ENCODE results near the gene KLK14. TPM values are rescaled to one million over a fixed set of nuclear protein-coding genes. Genes with fewer than 3 reads are reported as not detected.

KLK14 gene
- total and polyA plus RNA-seq, 10 of the 15 experiments (the other 5 are each of a cell fraction or from before 2014, with no cell fraction given) = not detected

DNA sequence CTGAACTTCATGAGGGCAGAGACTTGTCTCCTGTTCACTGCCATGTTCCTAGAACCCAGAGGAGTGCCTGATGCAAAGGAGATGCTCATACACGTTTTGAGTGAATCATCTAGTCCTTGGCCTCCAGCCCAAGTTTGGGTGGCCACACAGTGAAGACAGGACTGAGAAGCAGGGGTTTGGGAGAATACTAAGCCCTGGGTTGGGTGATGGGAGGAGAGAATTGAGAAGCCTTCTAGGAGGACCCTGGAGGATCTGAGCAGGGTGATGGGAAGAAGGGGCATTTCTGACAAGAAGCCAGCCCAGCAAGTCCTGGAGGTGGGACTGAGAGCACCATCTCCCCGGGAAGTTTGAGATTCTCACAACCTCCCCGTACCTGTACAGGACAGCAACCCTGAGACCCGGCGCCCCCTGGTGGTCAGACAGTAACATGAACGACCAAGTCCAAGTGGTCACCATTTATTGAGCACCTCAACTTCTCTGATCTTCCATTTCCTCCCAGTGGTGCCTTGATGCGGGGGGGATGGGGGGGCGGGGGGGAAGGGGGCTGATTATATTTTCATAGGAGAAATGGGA, 14.6 kb upstream of the KLK14 start:
- intact Hi-C loops (cut with micrococcal nuclease; ENCODE audit: unreplicated experiment) (no loop called here), in situ Hi-C loops (cut with MboI) (loop anchor here (10.0 kb wide), 1 partner anchor 162 kb away; no protein-coding TSS in a partner anchor)
- H3K79me2 ChIP-seq (ENCODE audit: control insufficient read depth, insufficient read depth, low read length) = no peaks in the 10 kb centered on the region
- BruUV-seq (replicated peaks) = no TSS peak
- no peaks in the 10 kb centered on the region for H3K9me3 ChIP-seq (replicated peaks; ENCODE audit: control insufficient read depth, insufficient read depth, low read length)
- H3K4me2 ChIP-seq (ENCODE audit: control insufficient read depth, insufficient read depth) = no peak overlapping the region
- ATAC-seq (peak; percentile 92), FAIRE-seq (peak; percentile 66), DNase-seq (ENCODE audit: low read depth, low spot score) (no peak)
- CTCF ChIA-PET = interaction anchor here (0.6 to 2.0 kb wide), 9 partner anchors 11 to 597 kb away, joined by 3 to 17 read pairs (median 3); partner anchors contain the start of gene CTU1
- H3K4me3 ChIP-seq = no peak overlapping the region
- TF ChIP-seq RAD21 (IDR thresholded peaks at IDR 0.05; ENCODE audit: insufficient read depth, low read depth, low read length) (peak; percentile 37), PML (IDR thresholded peaks at IDR 0.05; ENCODE audit: low read length) (no peak), YY1 (IDR thresholded peaks at IDR 0.05; ENCODE audit: low read depth, low read length) (peak; percentile 36; the same call in 1 of the 2 replicates), SMC3 (IDR thresholded peaks at IDR 0.05; ENCODE audit: borderline replicate concordance, low read length) (peak; percentile 22; the same call in 1 of the 2 replicates)
- TF ChIP-seq, protein P1, sequence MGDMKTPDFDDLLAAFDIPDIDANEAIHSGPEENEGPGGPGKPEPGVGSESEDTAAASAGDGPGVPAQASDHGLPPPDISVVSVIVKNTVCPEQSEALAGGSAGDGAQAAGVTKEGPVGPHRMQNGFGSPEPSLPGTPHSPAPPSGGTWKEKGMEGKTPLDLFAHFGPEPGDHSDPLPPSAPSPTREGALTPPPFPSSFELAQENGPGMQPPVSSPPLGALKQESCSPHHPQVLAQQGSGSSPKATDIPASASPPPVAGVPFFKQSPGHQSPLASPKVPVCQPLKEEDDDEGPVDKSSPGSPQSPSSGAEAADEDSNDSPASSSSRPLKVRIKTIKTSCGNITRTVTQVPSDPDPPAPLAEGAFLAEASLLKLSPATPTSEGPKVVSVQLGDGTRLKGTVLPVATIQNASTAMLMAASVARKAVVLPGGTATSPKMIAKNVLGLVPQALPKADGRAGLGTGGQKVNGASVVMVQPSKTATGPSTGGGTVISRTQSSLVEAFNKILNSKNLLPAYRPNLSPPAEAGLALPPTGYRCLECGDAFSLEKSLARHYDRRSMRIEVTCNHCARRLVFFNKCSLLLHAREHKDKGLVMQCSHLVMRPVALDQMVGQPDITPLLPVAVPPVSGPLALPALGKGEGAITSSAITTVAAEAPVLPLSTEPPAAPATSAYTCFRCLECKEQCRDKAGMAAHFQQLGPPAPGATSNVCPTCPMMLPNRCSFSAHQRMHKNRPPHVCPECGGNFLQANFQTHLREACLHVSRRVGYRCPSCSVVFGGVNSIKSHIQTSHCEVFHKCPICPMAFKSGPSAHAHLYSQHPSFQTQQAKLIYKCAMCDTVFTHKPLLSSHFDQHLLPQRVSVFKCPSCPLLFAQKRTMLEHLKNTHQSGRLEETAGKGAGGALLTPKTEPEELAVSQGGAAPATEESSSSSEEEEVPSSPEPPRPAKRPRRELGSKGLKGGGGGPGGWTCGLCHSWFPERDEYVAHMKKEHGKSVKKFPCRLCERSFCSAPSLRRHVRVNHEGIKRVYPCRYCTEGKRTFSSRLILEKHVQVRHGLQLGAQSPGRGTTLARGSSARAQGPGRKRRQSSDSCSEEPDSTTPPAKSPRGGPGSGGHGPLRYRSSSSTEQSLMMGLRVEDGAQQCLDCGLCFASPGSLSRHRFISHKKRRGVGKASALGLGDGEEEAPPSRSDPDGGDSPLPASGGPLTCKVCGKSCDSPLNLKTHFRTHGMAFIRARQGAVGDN (IDR thresholded peaks at IDR 0.05) = no peak
- TF ChIP-seq, protein P2, sequence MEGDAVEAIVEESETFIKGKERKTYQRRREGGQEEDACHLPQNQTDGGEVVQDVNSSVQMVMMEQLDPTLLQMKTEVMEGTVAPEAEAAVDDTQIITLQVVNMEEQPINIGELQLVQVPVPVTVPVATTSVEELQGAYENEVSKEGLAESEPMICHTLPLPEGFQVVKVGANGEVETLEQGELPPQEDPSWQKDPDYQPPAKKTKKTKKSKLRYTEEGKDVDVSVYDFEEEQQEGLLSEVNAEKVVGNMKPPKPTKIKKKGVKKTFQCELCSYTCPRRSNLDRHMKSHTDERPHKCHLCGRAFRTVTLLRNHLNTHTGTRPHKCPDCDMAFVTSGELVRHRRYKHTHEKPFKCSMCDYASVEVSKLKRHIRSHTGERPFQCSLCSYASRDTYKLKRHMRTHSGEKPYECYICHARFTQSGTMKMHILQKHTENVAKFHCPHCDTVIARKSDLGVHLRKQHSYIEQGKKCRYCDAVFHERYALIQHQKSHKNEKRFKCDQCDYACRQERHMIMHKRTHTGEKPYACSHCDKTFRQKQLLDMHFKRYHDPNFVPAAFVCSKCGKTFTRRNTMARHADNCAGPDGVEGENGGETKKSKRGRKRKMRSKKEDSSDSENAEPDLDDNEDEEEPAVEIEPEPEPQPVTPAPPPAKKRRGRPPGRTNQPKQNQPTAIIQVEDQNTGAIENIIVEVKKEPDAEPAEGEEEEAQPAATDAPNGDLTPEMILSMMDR (IDR thresholded peaks at IDR 0.05 in 2 of 3, conservative IDR thresholded peaks at IDR 0.05 in 1 of 3; ENCODE audit: control insufficient read depth in 2 of 3, extremely low read depth in 1 of 3, insufficient read depth in 1 of 3, low read depth in 3 of 3, low read length in 3 of 3) = peak; percentile 62 to 74 (median 69)
- H3K27ac ChIP-seq (ENCODE audit: control insufficient read depth, insufficient read depth) = no peak overlapping the region
- H3K36me3 ChIP-seq (ENCODE audit: control insufficient read depth in 2 of 2, insufficient read depth in 2 of 2, low read length in 1 of 2) = peaks cover 0 to 6% of the 10 kb centered on the region in 2 experiments; a peak in 3 of 4 replicates
- POLR2A ChIA-PET = interaction anchor here (0.5 kb wide), 1 partner anchor 1402 kb away, joined by 5 read pairs; no protein-coding TSS in a partner anchor
- SMC1A ChIA-PET (ENCODE audit: uncharacterized antibody, unreplicated experiment) = no interaction called here
- H2AFZ ChIP-seq (ENCODE audit: control insufficient read depth, low read depth, low read length) = no peak overlapping the region
- no peaks in the 10 kb centered on the region; the same call in 1 of the 2 replicates for H3K4me1 ChIP-seq (ENCODE audit: control insufficient read depth, insufficient read depth, low read length)
- H3K27me3 ChIP-seq (replicated peaks in 1 of 2; ENCODE audit: control insufficient read depth in 2 of 2, insufficient read depth in 2 of 2, low read length in 1 of 2) = no peaks in the 10 kb centered on the region
- H4K20me1 ChIP-seq (ENCODE audit: control insufficient read depth, insufficient read depth) = no peaks in the 10 kb centered on the region; the same call in 1 of the 2 replicates
- H3K9ac ChIP-seq (ENCODE audit: control insufficient read depth, insufficient read depth, low read length) = no peak overlapping the region
- WGBS (ENCODE audit: insufficient coverage, insufficient replicate concordance, low lambda C conversion rate, missing lambda C conversion rate) = 9% methylated on average over 8 of the region's 8 CpGs
- RAD21 ChIA-PET (ENCODE audit: unreplicated experiment) = interaction anchor here (0.9 to 1.0 kb wide), 2 partner anchors 76 to 170 kb away, joined by 3 to 4 read pairs; no protein-coding TSS in a partner anchor
